GM18907 (cell line): ENCODE data around the gene SOX8.
"Not testable (repeated sequence)": the region's sequence is repeated elsewhere in the genome, so short reads cannot be mapped to it uniquely, and the experiment has no call there.

Source experiments
- ATAC-seq: cut with Tn5 transposase; IDR thresholded peaks from one replicate; pipeline ENCODE4 v1.9.1; 2021; ENCODE audit warnings: mild to moderate bottlenecking, moderate library complexity; ENCODE audit not compliant: unreplicated experiment

The SOX8 gene

GRCh38 chr16:1021553-1022160 lies 40.1 kb downstream of the SOX8 start:
- ATAC-seq = no peak

- ATAC-seq = no peak
These were observed 40.9 kb downstream of the SOX8 start for GRCh38 chr16:1022466-1022865.

- no peak for ATAC-seq
These were observed 42.6 kb downstream of the SOX8 start for GRCh38 chr16:1024138-1024537.

GRCh38 chr16:1025183-1025809 lies 43.7 kb downstream of the SOX8 start:
- ATAC-seq = not testable (repeated sequence)

GRCh38 chr16:1026057-1026783 lies 44.6 kb downstream of the SOX8 start:
- no peak for ATAC-seq

GRCh38 chr16:1026784-1027500 lies 45.4 kb downstream of the SOX8 start:
- ATAC-seq = no peak

GRCh38 chr16:1027501-1027815 lies 45.9 kb downstream of the SOX8 start:
- no peak for ATAC-seq

GRCh38 chr16:1028056-1028455 lies 46.5 kb downstream of the SOX8 start:
- no peak for ATAC-seq

GRCh38 chr16:1028524-1029258 lies 47.1 kb downstream of the SOX8 start:
- ATAC-seq = no peak

GRCh38 chr16:1029259-1029545 lies 47.6 kb downstream of the SOX8 start:
- ATAC-seq = no peak

GRCh38 chr16:1030473-1030901 lies 48.9 kb downstream of the SOX8 start:
- ATAC-seq = no peak

- no peak for ATAC-seq
These were observed 50.1 kb downstream of the SOX8 start for GRCh38 chr16:1031666-1032065.

GRCh38 chr16:1032607-1033006 lies 51.0 kb downstream of the SOX8 start:
- no peak for ATAC-seq

GRCh38 chr16:1033128-1033679 lies 51.6 kb downstream of the SOX8 start:
- ATAC-seq = no peak

GRCh38 chr16:1034230-1035065 lies 52.9 kb downstream of the SOX8 start:
- no peak for ATAC-seq

- no peak for ATAC-seq
These were observed 53.5 kb downstream of the SOX8 start for GRCh38 chr16:1035066-1035415.

GRCh38 chr16:1036166-1036565 lies 54.6 kb downstream of the SOX8 start:
- no peak for ATAC-seq
